K562 (cell line): ENCODE measurements around the gene MAZ. TPM values are rescaled to one million over a fixed set of nuclear protein-coding genes. Genes with fewer than 3 reads are reported as not detected.

Experiments used
- AFF4 ChIP-seq: sonication (generic); formaldehyde crosslinking; IDR thresholded peaks from 2 replicates; pipeline ENCODE4 v1.8.0; 2023; ENCODE audit warnings: mild to moderate bottlenecking, missing genetic modification reagents
- ARNT ChIP-seq, 2 experiments: fragments of 450-650 bp; IDR thresholded peaks; 2 replicates each; pipeline ENCODE4 v1.6.1; 2016; ENCODE audit warnings: mild to moderate bottlenecking in 1 of 2
- CBFB ChIP-seq: sonication (generic); formaldehyde crosslinking; IDR thresholded peaks from 2 replicates; pipeline ENCODE4 v1.4.0; 2020; ENCODE audit warnings: mild to moderate bottlenecking, missing genetic modification reagents
- CC2D1A ChIP-seq: fragments of 450-650 bp; IDR thresholded peaks from 2 replicates; pipeline ENCODE4 v1.6.1; 2017; ENCODE audit warnings: mild to moderate bottlenecking
- CHCHD3 ChIP-seq: fragments of 250-450 bp; sonication (Bioruptor Pico); IDR thresholded peaks from 2 replicates; pipeline ENCODE4 v2.1.2; 2022; ENCODE audit warnings: mild to moderate bottlenecking
- CREB5 ChIP-seq: fragments of 250-450 bp; sonication (Bioruptor Pico); IDR thresholded peaks from 2 replicates; pipeline ENCODE4 v1.5.0; 2020; ENCODE audit warnings: mild to moderate bottlenecking
- ELF1 ChIP-seq: fragments of 200-800 bp; sonication (Bioruptor generic); IDR thresholded peaks from 2 replicates; pipeline ENCODE4 v1.6.1; 2016; ENCODE audit warnings: missing genetic modification characterization, missing compliant biosample characterization
- ETV5 ChIP-seq: sonication (generic); formaldehyde crosslinking; IDR thresholded peaks from 2 replicates; pipeline ENCODE4 v1.4.0; 2020; ENCODE audit warnings: low read depth, mild to moderate bottlenecking, missing genetic modification reagents
- FOXK2 ChIP-seq, 2 experiments: fragments of 450-650 bp; IDR thresholded peaks in 1 of 2; conservative IDR thresholded peaks in 1 of 2; 2 replicates each; pipeline ENCODE4 v1.6.1; 2016; ENCODE audit warnings: low read depth in 2 of 2, mild to moderate bottlenecking in 1 of 2
- GATA2 ChIP-seq: sonication (generic); formaldehyde crosslinking; IDR thresholded peaks from 2 replicates; pipeline ENCODE4 v1.4.0; 2020; ENCODE audit warnings: mild to moderate bottlenecking, missing genetic modification reagents
- JUN ChIP-seq, 2 experiments: sonication (generic) in 1 of 2; formaldehyde crosslinking in 1 of 2; IDR thresholded peaks; 2 replicates each; pipeline versions ENCODE4 v1.6.1 to v1.8.0; 2012 to 2022; ENCODE audit warnings: borderline replicate concordance in 2 of 2, mild to moderate bottlenecking in 2 of 2, improper control_type of control experiment in 1 of 2, low read depth in 1 of 2, low read length in 1 of 2, missing genetic modification reagents in 1 of 2
- KAT7 ChIP-seq: sonication (generic); formaldehyde crosslinking; IDR thresholded peaks from 2 replicates; pipeline ENCODE4 v1.8.0; 2022; ENCODE audit warnings: missing genetic modification reagents, mild to moderate bottlenecking, borderline replicate concordance
- NR0B1 ChIP-seq: fragments of 450-650 bp; IDR thresholded peaks from one replicate; pipeline ENCODE4 v1.6.1; 2018; ENCODE audit warnings: mild to moderate bottlenecking, moderate library complexity; ENCODE audit not compliant: partially characterized antibody
- OTX1 ChIP-seq: fragments of 450-650 bp; formaldehyde crosslinking; IDR thresholded peaks from 2 replicates; pipeline ENCODE4 v1.4.0; 2022; ENCODE audit warnings: mild to moderate bottlenecking
- POLR2H ChIP-seq: IDR thresholded peaks from 2 replicates; pipeline ENCODE4 v1.6.1; 2016; ENCODE audit warnings: missing genetic modification characterization, low read depth, mild to moderate bottlenecking, control low read depth, missing compliant biosample characterization, moderate library complexity
- SMAD1 ChIP-seq: fragments of 150-350 bp; IDR thresholded peaks from 2 replicates; pipeline ENCODE4 v1.6.1; 2014; ENCODE audit warnings: low read length, low read depth; ENCODE audit not compliant: partially characterized antibody
- SRSF9 ChIP-seq: fragments of 200-400 bp; formaldehyde crosslinking; IDR thresholded peaks from 2 replicates; pipeline ENCODE4 v1.6.1; 2017; ENCODE audit warnings: low read depth, low read length, borderline replicate concordance
- USF1 ChIP-seq: sonication (generic); formaldehyde crosslinking; IDR thresholded peaks from 2 replicates; pipeline ENCODE4 v1.9.0; 2022; ENCODE audit warnings: mild to moderate bottlenecking, missing genetic modification reagents
- ZNF707 ChIP-seq: fragments of 250-450 bp; sonication (Bioruptor Pico); conservative IDR thresholded peaks from 2 replicates; pipeline ENCODE4 v1.8.0; 2022; ENCODE audit warnings: inconsistent platforms, mild to moderate bottlenecking, moderate library complexity
- polyA plus RNA-seq, 8 experiments: library from polyadenylated mRNA; depleted of rRNA in 4 of 8; stranded (reverse) in 5 of 8; unstranded in 3 of 8; fragments of >200 nt; fragmentation: Nextera tagmentation in 2 of 8; fragmentation: Illumina TruSeq in 1 of 8; extraction: Ambion mirVana in 2 of 8; extraction: Trizol in 1 of 8; gene quantifications; 2 replicates each; pipeline versions ENCODE4 v1.2.1 to v1.2.3, GENCODE V29; 2011 to 2014; ENCODE audit warnings: inconsistent platforms in 1 of 8, missing spikeins in 1 of 8
- total RNA-seq, 7 experiments: library from RNA; depleted of rRNA in 6 of 7; stranded (reverse); fragments of >200 nt in 6 of 7; fragmentation: Illumina TruSeq in 2 of 7; extraction: Trizol in 2 of 7; gene quantifications; 2 replicates each; pipeline versions ENCODE4 v1.2.1 to v1.2.3, GENCODE V29; 2011 to 2021; ENCODE audit warnings: low replicate concordance in 1 of 7

The MAZ gene
- total and polyA plus RNA-seq, 9 of the 15 experiments (the other 6 are each of a cell fraction or from before 2014, with no cell fraction given), result 45.4 to 532 (median 250) TPM

GRCh38 chr16:29805232-29806098 is 864 bp upstream of the MAZ start (continued):
- peak; percentile 72 for TF ChIP-seq USF1
- no peak for TF ChIP-seq CC2D1A
- TF ChIP-seq SRSF9, result no peak
- TF ChIP-seq ETV5 (CRISPR knock-in tag), result peak; percentile 52
- 0 out of 4 replicates have a peak, but pooled peaks of 1 of the 2 experiments have one; percentile 45 for TF ChIP-seq ARNT (IDR thresholded peaks at IDR 0.05)
- peak; percentile 89; the same call in 1 of the 2 replicates for TF ChIP-seq AFF4
- TF ChIP-seq OTX1 (CRISPR knock-in tag), result peak; percentile 89
- TF ChIP-seq GATA2 (CRISPR knock-in tag), result no peak
- TF ChIP-seq JUN (IDR thresholded peaks at IDR 0.05; ENCODE audit: borderline replicate concordance, low read depth, low read length), result peak; percentile 71; the same call in 1 of the 2 replicates
- TF ChIP-seq JUN (CRISPR knock-in tag; IDR thresholded peaks at IDR 0.05; ENCODE audit: borderline replicate concordance), result no peak
- TF ChIP-seq SMAD1, result peak; percentile 69
- TF ChIP-seq ELF1 (tag), result peak; percentile 77
- no peak for TF ChIP-seq ZNF707
- TF ChIP-seq CREB5 (CRISPR knock-in tag), result no peak
- no peak for TF ChIP-seq NR0B1
- TF ChIP-seq FOXK2 (conservative IDR thresholded peaks at IDR 0.05 in 1 of 2, IDR thresholded peaks at IDR 0.05 in 1 of 2; ENCODE audit: low read depth in 2 of 2), result peak; percentile 97 to 99
- TF ChIP-seq CBFB, result no peak
- TF ChIP-seq CHCHD3, result no peak
- TF ChIP-seq KAT7 (CRISPR knock-in tag), result 0 out of 2 replicates have a peak, but pooled peaks have one; percentile 71
- peak; percentile 93 for TF ChIP-seq POLR2H
